Activated CD4-positive, alpha-beta T cell treated with anti-CD3 and anti-CD28 coated beads, Interleukin-2, amount 10 ng/mL, durations not matched to agents 7 days and 5 days (primary cell): ENCODE data around the gene AGTPBP1. TPM values are rescaled to one million over a fixed set of nuclear protein-coding genes. Genes with fewer than 3 reads are reported as not detected.
"Not testable (repeated sequence)": the region's sequence is repeated elsewhere in the genome, so short reads cannot be mapped to it uniquely, and the experiment has no call there.

Source experiments
- CTCF ChIA-PET: fragments of 350-600 bp; sonication (Branson Sonifier 250); formaldehyde crosslinking; loops from one replicate; lab custom pipeline; 2021; ENCODE audit warnings: antibody characterized with exemption; lab: Charles Lee
- POLR2A ChIA-PET: fragments of 350-600 bp; sonication (Branson Sonifier 250); formaldehyde crosslinking; loops from one replicate; lab custom pipeline; 2021; ENCODE audit warnings: antibody characterized with exemption; lab: Charles Lee
- DNase-seq: peaks from one replicate; pipeline ENCODE4 v3.0.0-alpha.2; 2020
- H3K27ac Mint-ChIP-seq: one replicate; pipeline ENCODE4 v1.8.0; 2021; ENCODE audit warnings: mild to moderate bottlenecking, moderate library complexity, mixed read lengths
- H3K27me3 Mint-ChIP-seq: one replicate; pipeline ENCODE4 v1.8.0; 2021; ENCODE audit warnings: mixed read lengths
- H3K36me3 Mint-ChIP-seq: one replicate; pipeline ENCODE4 v1.8.0; 2021; ENCODE audit warnings: low read depth, mixed read lengths
- H3K4me1 Mint-ChIP-seq: one replicate; pipeline ENCODE4 v1.8.0; 2021; ENCODE audit warnings: mixed read lengths
- H3K4me3 Mint-ChIP-seq: one replicate; pipeline ENCODE4 v1.8.0; 2021; ENCODE audit warnings: mild to moderate bottlenecking, moderate library complexity, mixed read lengths
- H3K9me3 Mint-ChIP-seq: one replicate; pipeline ENCODE4 v1.8.0; 2021; ENCODE audit warnings: mixed read lengths
- total RNA-seq, 2 experiments: library from RNA; stranded (reverse); gene quantifications; one replicate each; pipeline ENCODE4 v1.2.3, GENCODE V29; 2021

The AGTPBP1 gene
- total RNA-seq, 2 experiments from 2014 or later = 35.2 to 37.2 TPM

- H3K27ac Mint-ChIP-seq = peak overlapping the region; percentile 97
- peak overlapping the region; percentile 88 for H3K4me3 Mint-ChIP-seq
- no peak for DNase-seq
- H3K27me3 Mint-ChIP-seq = no peaks in the 10 kb centered on the region
- no peaks in the 10 kb centered on the region for H3K9me3 Mint-ChIP-seq
- H3K36me3 Mint-ChIP-seq = peaks cover 5% of the 10 kb centered on the region
- ChIA-PET CTCF (interaction anchor here (0.6 kb wide), 1 partner anchor 499 kb away, joined by 3 read pairs; no protein-coding TSS in a partner anchor), POLR2A (no interaction called here)
- H3K4me1 Mint-ChIP-seq = peaks cover 40% of the 10 kb centered on the region
Observed at GRCh38 chr9:85740787-85741094, 1.0 kb downstream of the AGTPBP1 start.

GRCh38 chr9:85738509-85738908, 3.2 kb downstream of the AGTPBP1 start:
- Mint-ChIP-seq H3K4me1 (peaks cover 46% of the 10 kb centered on the region), H3K4me3 (no peak overlapping the region), H3K27me3 (no peaks in the 10 kb centered on the region), H3K9me3 (no peaks in the 10 kb centered on the region), H3K27ac (no peak overlapping the region), H3K36me3 (peaks cover 8% of the 10 kb centered on the region)
- DNase-seq = no peak
- CTCF ChIA-PET = interaction anchor here (0.7 kb wide), 1 partner anchor 1610 kb away, joined by 3 read pairs; no protein-coding TSS in a partner anchor
- POLR2A ChIA-PET = no interaction called here

- peaks cover 47% of the 10 kb centered on the region for H3K4me1 Mint-ChIP-seq
- H3K4me3 Mint-ChIP-seq = no peak overlapping the region
- no peaks in the 10 kb centered on the region for H3K27me3 Mint-ChIP-seq
- peaks cover 4% of the 10 kb centered on the region for H3K9me3 Mint-ChIP-seq
- no peak for DNase-seq
- ChIA-PET POLR2A (interaction anchor here (0.6 kb wide), 1 partner anchor 192 kb away, joined by 3 read pairs; no protein-coding TSS in a partner anchor), CTCF (interaction anchor here (0.6 to 0.7 kb wide), 2 partner anchors 508 to 1611 kb away, joined by 3 read pairs; no protein-coding TSS in a partner anchor)
- no peak overlapping the region for H3K27ac Mint-ChIP-seq
- peaks cover 14% of the 10 kb centered on the region for H3K36me3 Mint-ChIP-seq
Observed at GRCh38 chr9:85737671-85738070, 4.1 kb downstream of the AGTPBP1 start.

- DNase-seq = no peak
- Mint-ChIP-seq H3K27me3 (no peaks in the 10 kb centered on the region), H3K4me1 (peaks cover 71% of the 10 kb centered on the region), H3K4me3 (no peak overlapping the region), H3K9me3 (peaks cover 5% of the 10 kb centered on the region), H3K36me3 (peaks cover 12% of the 10 kb centered on the region), H3K27ac (no peak overlapping the region)
- CTCF ChIA-PET = interaction anchor here (1.6 kb wide), 1 partner anchor 16 kb away, joined by 5 read pairs; no protein-coding TSS in a partner anchor
- POLR2A ChIA-PET = no interaction called here
Observed at GRCh38 chr9:85730916-85731630, 10.7 kb downstream of the AGTPBP1 start.

DNA sequence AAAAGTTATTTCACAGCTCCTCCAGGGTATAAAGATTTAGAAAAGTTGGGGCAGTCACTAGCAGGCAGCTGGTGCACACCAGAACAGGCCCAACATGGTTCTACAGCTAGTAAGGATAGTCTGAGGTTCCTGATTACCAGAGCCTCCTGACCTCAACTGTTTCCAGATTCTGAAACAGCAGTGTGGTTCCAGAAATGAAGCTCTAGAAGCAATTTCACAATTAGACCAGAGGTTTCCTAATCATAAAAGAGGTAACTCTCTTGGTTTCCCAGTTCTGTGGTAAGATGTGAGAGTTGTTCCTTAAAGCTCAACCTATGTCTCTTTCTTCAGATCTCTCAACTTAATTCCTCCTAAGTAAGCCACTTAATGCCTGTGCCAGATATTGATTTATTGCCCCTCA, 11.9 kb downstream of the AGTPBP1 start:
- no peak overlapping the region for H3K4me3 Mint-ChIP-seq
- ChIA-PET CTCF (interaction anchor here (0.6 to 1.6 kb wide), 2 partner anchors 15 to 173 kb away, joined by 4 to 5 read pairs; no protein-coding TSS in a partner anchor), POLR2A (no interaction called here)
- peaks cover 12% of the 10 kb centered on the region for H3K36me3 Mint-ChIP-seq
- peaks cover 70% of the 10 kb centered on the region for H3K4me1 Mint-ChIP-seq
- peaks cover 5% of the 10 kb centered on the region for H3K9me3 Mint-ChIP-seq
- DNase-seq = no peak
- no peak overlapping the region for H3K27ac Mint-ChIP-seq
- H3K27me3 Mint-ChIP-seq = no peaks in the 10 kb centered on the region

DNA sequence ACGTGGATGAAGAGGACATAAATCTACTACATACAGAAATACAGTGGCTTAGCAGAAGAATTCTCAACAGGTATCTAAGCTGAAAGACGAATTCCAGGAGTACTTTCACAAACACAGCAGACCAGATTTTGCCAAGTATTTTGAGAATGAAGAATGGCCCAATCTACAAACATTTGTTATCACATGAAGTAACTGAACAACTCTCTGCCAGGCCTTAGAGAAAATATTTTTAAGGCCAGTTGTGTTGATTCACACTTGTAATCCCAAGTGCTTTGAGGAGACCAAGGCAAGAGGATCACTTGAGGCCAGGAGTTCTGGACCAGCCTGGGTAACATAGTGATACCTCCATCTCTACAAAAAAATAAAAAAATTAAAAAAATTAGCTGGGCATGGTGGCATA, 14.3 kb downstream of the AGTPBP1 start:
- Mint-ChIP-seq H3K9me3 (peaks cover 2% of the 10 kb centered on the region), H3K27me3 (no peaks in the 10 kb centered on the region), H3K4me1 (peaks cover 71% of the 10 kb centered on the region), H3K36me3 (peaks cover 21% of the 10 kb centered on the region), H3K27ac (no peak overlapping the region), H3K4me3 (no peak overlapping the region)
- ChIA-PET POLR2A (no interaction called here), CTCF (interaction anchor here (0.9 to 1.0 kb wide), 2 partner anchors 9 to 22 kb away, joined by 3 to 4 read pairs; no protein-coding TSS in a partner anchor)
- no peak for DNase-seq

GRCh38 chr9:85726737-85727136, 15.0 kb downstream of the AGTPBP1 start:
- Mint-ChIP-seq H3K27me3 (no peaks in the 10 kb centered on the region), H3K9me3 (peaks cover 7% of the 10 kb centered on the region), H3K36me3 (peaks cover 28% of the 10 kb centered on the region), H3K4me1 (peaks cover 72% of the 10 kb centered on the region), H3K27ac (no peak overlapping the region), H3K4me3 (no peak overlapping the region)
- POLR2A ChIA-PET = no interaction called here
- CTCF ChIA-PET = interaction anchor here (1.0 kb wide), 1 partner anchor 10 kb away, joined by 4 read pairs; no protein-coding TSS in a partner anchor
- DNase-seq = no peak

DNA sequence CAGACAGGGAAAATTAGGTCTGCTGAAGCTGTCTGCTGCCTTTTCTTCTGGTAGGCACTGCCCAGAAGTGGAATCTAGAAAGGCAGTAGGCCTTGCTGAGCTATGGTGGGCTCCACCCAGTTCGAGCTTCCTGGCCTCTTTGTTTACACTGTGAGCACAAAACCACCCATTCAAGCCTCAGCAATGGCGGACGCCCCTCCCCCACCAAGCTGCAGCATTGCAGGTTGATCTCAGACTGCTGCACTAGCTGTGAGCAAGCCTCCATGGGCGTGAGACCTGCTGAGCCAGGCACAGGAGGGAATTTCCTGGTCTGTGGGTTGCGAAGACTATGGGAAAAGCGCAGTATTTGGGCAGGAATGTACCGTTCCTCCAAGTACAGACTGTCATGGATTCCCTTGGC, 18.5 kb downstream of the AGTPBP1 start:
- Mint-ChIP-seq H3K9me3 (peaks cover 12% of the 10 kb centered on the region), H3K36me3 (peaks cover 42% of the 10 kb centered on the region), H3K4me3 (no peak overlapping the region), H3K4me1 (peaks cover 50% of the 10 kb centered on the region), H3K27ac (peak overlapping the region; percentile 84), H3K27me3 (no peaks in the 10 kb centered on the region)
- POLR2A ChIA-PET = no interaction called here
- CTCF ChIA-PET = interaction anchor here (0.9 kb wide), 1 partner anchor 13 kb away, joined by 3 read pairs; no protein-coding TSS in a partner anchor
- peak; percentile 81 for DNase-seq

DNA sequence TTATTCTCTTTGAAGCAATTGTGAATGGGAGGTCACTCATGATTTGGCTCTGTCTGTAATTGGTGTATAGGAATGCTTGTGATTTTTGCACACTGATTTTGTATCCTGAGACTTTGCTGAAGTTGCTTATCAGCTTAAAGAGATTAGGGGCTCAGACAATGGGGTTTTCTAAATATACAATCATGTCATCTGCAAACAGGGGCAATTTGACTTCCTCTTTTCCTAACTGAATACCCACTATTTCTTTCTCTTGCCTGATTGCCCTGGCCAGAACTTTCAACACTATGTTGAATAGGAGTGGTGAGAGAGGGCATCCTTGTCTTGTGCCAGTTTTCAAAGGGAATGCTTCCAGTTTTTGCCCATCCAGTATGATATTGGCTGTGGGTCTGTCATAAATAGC, 22.3 kb downstream of the AGTPBP1 start:
- POLR2A ChIA-PET = not testable (repeated sequence)

DNA sequence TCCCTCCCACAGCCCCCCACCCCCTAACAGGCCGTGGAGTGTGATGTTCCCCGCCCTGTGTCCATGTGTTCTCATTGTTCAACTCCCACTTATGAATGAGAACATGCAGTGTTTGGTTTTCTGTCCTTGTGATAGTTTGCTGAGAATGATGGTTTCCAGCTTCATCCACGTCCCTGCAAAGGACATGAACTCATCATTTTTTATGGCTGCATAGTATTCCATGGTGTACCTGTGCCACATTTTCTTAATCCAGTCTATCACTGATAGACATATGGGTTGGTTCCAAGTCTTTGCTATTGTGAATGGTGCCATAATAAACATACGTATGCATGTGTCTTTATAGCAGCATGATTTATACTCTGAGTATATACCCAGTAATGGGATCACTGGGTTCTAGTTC, 23.9 kb downstream of the AGTPBP1 start:
- CTCF ChIA-PET, H3K27me3 Mint-ChIP-seq, H3K4me3 Mint-ChIP-seq, H3K27ac Mint-ChIP-seq, POLR2A ChIA-PET, DNase-seq: not testable (repeated sequence)
- H3K36me3 Mint-ChIP-seq = peaks cover 28% of the 10 kb centered on the region
- H3K4me1 Mint-ChIP-seq = peaks cover 40% of the 10 kb centered on the region
- H3K9me3 Mint-ChIP-seq = peaks cover 13% of the 10 kb centered on the region

More for the DNA sequence above, 22.3 kb downstream of the AGTPBP1 start:
- Mint-ChIP-seq H3K36me3 (peaks cover 41% of the 10 kb centered on the region), H3K9me3 (peaks cover 13% of the 10 kb centered on the region), H3K4me1 (peaks cover 50% of the 10 kb centered on the region)
- DNase-seq, CTCF ChIA-PET, H3K27ac Mint-ChIP-seq, H3K4me3 Mint-ChIP-seq, H3K27me3 Mint-ChIP-seq: not testable (repeated sequence)

GRCh38 chr9:85717220-85717619, 24.5 kb downstream of the AGTPBP1 start:
- no peak overlapping the region for H3K4me3 Mint-ChIP-seq
- peaks cover 11% of the 10 kb centered on the region for H3K9me3 Mint-ChIP-seq
- DNase-seq = no peak
- peaks cover 34% of the 10 kb centered on the region for H3K4me1 Mint-ChIP-seq
- no peaks in the 10 kb centered on the region for H3K27me3 Mint-ChIP-seq
- H3K27ac Mint-ChIP-seq = no peak overlapping the region
- ChIA-PET CTCF (interaction anchor here (0.6 kb wide), 1 partner anchor 1378 kb away, joined by 3 read pairs; no protein-coding TSS in a partner anchor), POLR2A (no interaction called here)
- peaks cover 26% of the 10 kb centered on the region for H3K36me3 Mint-ChIP-seq

DNA sequence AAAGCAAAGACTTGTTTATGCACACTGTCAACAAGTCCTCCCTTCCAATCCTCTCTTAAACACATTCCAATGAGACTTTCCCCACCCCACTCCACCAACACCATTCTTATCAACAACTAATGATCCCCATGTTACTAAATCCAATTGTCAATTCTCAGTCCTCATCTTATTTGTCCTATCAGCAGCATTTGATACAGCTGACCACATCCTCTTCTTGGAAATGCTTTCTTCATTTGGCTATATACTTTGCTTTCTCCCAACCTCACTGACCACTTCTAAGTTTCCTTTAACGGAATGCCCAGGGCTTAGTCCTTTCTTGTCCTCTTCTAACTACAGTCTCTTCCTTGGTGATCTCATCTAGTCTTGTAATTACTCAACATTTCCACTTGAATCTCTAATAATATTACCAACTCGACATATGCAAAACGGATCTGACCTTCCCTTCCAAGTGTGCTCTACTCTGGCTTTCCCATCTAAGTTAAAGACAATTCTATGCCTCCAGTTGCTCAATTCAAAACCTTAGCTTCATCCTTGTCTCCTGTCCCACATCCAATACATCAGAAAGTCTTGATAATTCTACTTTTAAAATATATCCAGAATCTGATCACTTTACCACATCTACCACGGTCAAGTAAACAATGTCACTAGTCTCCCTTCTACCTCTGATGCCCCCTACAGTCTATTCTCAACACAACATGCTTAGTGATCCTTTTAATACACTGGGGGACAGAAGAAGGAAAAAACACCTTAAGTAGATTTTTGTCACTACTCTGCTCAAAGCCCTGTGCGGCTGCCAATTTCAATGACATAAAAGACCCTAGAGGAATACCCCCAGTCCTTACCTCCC, 25.5 kb downstream of the AGTPBP1 start:
- H3K4me1 Mint-ChIP-seq = peaks cover 31% of the 10 kb centered on the region
- H3K27me3 Mint-ChIP-seq = no peaks in the 10 kb centered on the region
- DNase-seq = no peak
- H3K36me3 Mint-ChIP-seq = peaks cover 19% of the 10 kb centered on the region
- ChIA-PET POLR2A (no interaction called here), CTCF (interaction anchor here (0.6 to 2.5 kb wide), 3 partner anchors 14 to 290 kb away, joined by 3 to 5 read pairs (median 4); no protein-coding TSS in a partner anchor)
- H3K4me3 Mint-ChIP-seq = no peak overlapping the region
- peaks cover 7% of the 10 kb centered on the region for H3K9me3 Mint-ChIP-seq
- peak overlapping the region; percentile 33 for H3K27ac Mint-ChIP-seq
